K562 (cell line): Measurements from ENCODE around the gene C5orf24. TPM values are rescaled to one million over a fixed set of nuclear protein-coding genes. Genes with fewer than 3 reads are reported as not detected.

Source experiments
- ATAC-seq: fragments of 200-7000 bp; cut with Tn5 transposase; 3 replicates; pipeline ENCODE4 v1.9.1; 2020; ENCODE audit warnings: moderate library complexity
- BruUV-seq: library from RNA; stranded (reverse); fragments of 400-500 nt; replicated peaks from 2 replicates; lab custom pipeline; 2021; lab: Mats Ljungman, UMichigan
- CTCF ChIA-PET: fragments of 300-600 bp; formaldehyde crosslinking; extraction: SDS; loops from one replicate; lab custom pipeline; 2021; ENCODE audit warnings: low intra/inter-chr PET ratio; lab: Yijun Ruan, JAX
- POLR2A ChIA-PET: fragments of 300-600, 350-650 bp; sonication (Branson Sonifier 250); formaldehyde crosslinking; extraction: SDS; loops from one replicate; lab custom pipeline; 2021; ENCODE audit warnings: antibody characterized with exemption, inconsistent platforms; lab: Yijun Ruan, JAX
- DNase-seq, 4 experiments: peaks; one replicate each; pipeline versions ENCODE4 v3.0.0 to v3.0.0-alpha.2; 2011 to 2018; ENCODE audit warnings: low spot score in 3 of 4, mixed read lengths in 3 of 4; ENCODE audit errors: extremely low read depth in 1 of 4
- FAIRE-seq: peaks from 2 replicates; lab custom pipeline; 2011; peaks lifted over from hg19 to GRCh38; lab: Jason Lieb, UNC
- H2AFZ ChIP-seq: 2 replicates; pipeline ENCODE4 v1.6.0; 2011; ENCODE audit warnings: low read depth, low read length, control low read depth, inconsistent platforms
- H3K27ac ChIP-seq: fragments of 200-600 bp; 3 replicates; pipeline ENCODE4 v1.8.0; 2011; ENCODE audit warnings: low read depth, mild to moderate bottlenecking, control low read depth, inconsistent platforms, low read length, moderate library complexity, mixed read lengths; ENCODE audit errors: extremely low read depth
- H3K27me3 ChIP-seq, 2 experiments: fragments of 300-600 bp in 1 of 2; 2 replicates in 1 of 2; 3 replicates in 1 of 2; pipeline versions ENCODE4 v1.6.0 to v1.8.0; 2011; ENCODE audit warnings: inconsistent platforms in 2 of 2, low read length in 2 of 2, mild to moderate bottlenecking in 1 of 2, mixed read lengths in 1 of 2, moderate library complexity in 1 of 2; ENCODE audit not compliant: control insufficient read depth in 2 of 2, insufficient read depth in 2 of 2
- H3K36me3 ChIP-seq: fragments of 300-600 bp; 3 replicates; pipeline ENCODE4 v1.8.0; 2011; ENCODE audit warnings: mild to moderate bottlenecking, low read length, inconsistent platforms; ENCODE audit not compliant: control insufficient read depth, insufficient read depth
- H3K4me1 ChIP-seq, 2 experiments: fragments of 200-600 bp in 1 of 2; replicated peaks in 1 of 2; 2 replicates in 1 of 2; 3 replicates in 1 of 2; pipeline versions ENCODE4 v1.5.1 to v1.8.0; 2011; ENCODE audit warnings: inconsistent platforms in 2 of 2, low read length in 2 of 2, mild to moderate bottlenecking in 1 of 2, mixed read lengths in 1 of 2, moderate library complexity in 1 of 2; ENCODE audit not compliant: control insufficient read depth in 2 of 2, insufficient read depth in 2 of 2
- H3K4me2 ChIP-seq: 2 replicates; pipeline ENCODE4 v1.6.1; 2011; ENCODE audit warnings: low read length, control low read depth, inconsistent platforms, mixed read lengths; ENCODE audit not compliant: insufficient read depth
- H3K4me3 ChIP-seq: fragments of 200-600 bp; sonication (generic), shearing (Covaris generic); 2 replicates; pipeline ENCODE4 v1.5.1; 2016; ENCODE audit warnings: control low read depth, inconsistent platforms
- H3K79me2 ChIP-seq: fragments of 200-600 bp; 3 replicates; pipeline ENCODE4 v1.8.0; 2011; ENCODE audit warnings: low read length, inconsistent platforms; ENCODE audit not compliant: control insufficient read depth, insufficient read depth
- H3K9ac ChIP-seq, 2 experiments: 2 replicates each; pipeline versions ENCODE4 v1.6.0 to v1.6.1; 2011; ENCODE audit warnings: low read depth in 2 of 2, low read length in 2 of 2, control low read depth in 1 of 2, inconsistent platforms in 1 of 2, mild to moderate bottlenecking in 1 of 2, mixed read lengths in 1 of 2; ENCODE audit not compliant: insufficient read depth in 1 of 2
- H3K9me1 ChIP-seq: one replicate; pipeline ENCODE4 v1.6.0; 2011; ENCODE audit warnings: inconsistent platforms, mild to moderate bottlenecking, low read length, moderate library complexity; ENCODE audit not compliant: control insufficient read depth, insufficient read depth
- H3K9me3 ChIP-seq: replicated peaks from 2 replicates; pipeline ENCODE4 v1.5.1; 2011; ENCODE audit warnings: low read depth, low read length, inconsistent platforms; ENCODE audit not compliant: control insufficient read depth, insufficient read depth
- H4K20me1 ChIP-seq: replicated peaks from 2 replicates; pipeline ENCODE4 v1.6.1; 2011; ENCODE audit warnings: low read length, inconsistent platforms, mixed read lengths; ENCODE audit not compliant: control insufficient read depth, insufficient read depth
- CEBPB ChIP-seq: fragments of 450-650 bp; IDR thresholded peaks from 2 replicates; pipeline ENCODE4 v1.6.1; 2016; ENCODE audit warnings: missing genetic modification characterization, missing compliant biosample characterization
- CHD2 ChIP-seq: IDR thresholded peaks from 2 replicates; pipeline ENCODE4 v1.6.1; 2011; ENCODE audit warnings: low read depth, low read length
- GTF2F1 ChIP-seq: IDR thresholded peaks from 2 replicates; pipeline ENCODE4 v1.6.1; 2011; ENCODE audit warnings: low read depth, low read length, improper control_type of control experiment
- HDAC1 ChIP-seq, 2 experiments: fragments of 450-650 bp; IDR thresholded peaks; 2 replicates each; pipeline ENCODE4 v1.6.1; 2016 to 2017; ENCODE audit warnings: inconsistent platforms in 1 of 2, mild to moderate bottlenecking in 1 of 2, moderate library complexity in 1 of 2
- LEF1 ChIP-seq: fragments of 450-650 bp; IDR thresholded peaks from 2 replicates; pipeline ENCODE4 v1.6.1; 2016; ENCODE audit warnings: mild to moderate bottlenecking
- RAD21 ChIP-seq, 2 experiments: fragments of 250-450 bp in 1 of 2; fragments of 450-650 bp in 1 of 2; sonication (Bioruptor Pico) in 1 of 2; formaldehyde crosslinking in 1 of 2; IDR thresholded peaks in 1 of 2; conservative IDR thresholded peaks in 1 of 2; 2 replicates each; pipeline versions ENCODE4 v1.4.0 to v1.8.0; 2020 to 2022; ENCODE audit warnings: mild to moderate bottlenecking in 2 of 2, moderate library complexity in 1 of 2
- SREBF1 ChIP-seq: fragments of 150-350 bp; IDR thresholded peaks from 2 replicates; pipeline ENCODE4 v1.6.1; 2014; ENCODE audit warnings: antibody characterized with exemption, low read depth, low read length, borderline replicate concordance
- ZFP30 ChIP-seq: fragments of 250-450 bp; sonication (Bioruptor Pico); IDR thresholded peaks from 2 replicates; pipeline ENCODE4 v1.8.0; 2022; ENCODE audit warnings: moderate library complexity, mild to moderate bottlenecking, inconsistent platforms, borderline replicate concordance
- ZNF133 ChIP-seq: fragments of 250-450 bp; sonication (Bioruptor Pico); IDR thresholded peaks from 2 replicates; pipeline ENCODE4 v1.4.0; 2020; ENCODE audit warnings: mild to moderate bottlenecking
- WGBS: fragments of 100-300 bp; shearing (Covaris generic); methylation state at CpG from one replicate; pipeline ENCODE4 v1.1.6; 2016; ENCODE audit warnings: low coverage, mixed read lengths; ENCODE audit not compliant: insufficient coverage; ENCODE audit errors: missing lambda C conversion rate; 5-methylcytosine and 5-hydroxymethylcytosine counted together
- in situ Hi-C: fragments of 300-500 bp; cut with MboI; formaldehyde crosslinking; loops from 4 replicates; pipeline ENCODE4 v1.15.0; 2018; ENCODE audit warnings: inconsistent platforms, mixed read lengths
- intact Hi-C: fragments of 100-400 bp; cut with micrococcal nuclease; formaldehyde crosslinking; loops from 2 replicates; pipeline ENCODE4 v1.14.2; 2022
- polyA plus RNA-seq, 8 experiments: library from polyadenylated mRNA; depleted of rRNA in 4 of 8; stranded (reverse) in 5 of 8; unstranded in 3 of 8; fragments of >200 nt; fragmentation: Nextera tagmentation in 2 of 8; fragmentation: Illumina TruSeq in 1 of 8; extraction: Ambion mirVana in 2 of 8; extraction: Trizol in 1 of 8; gene quantifications; 2 replicates each; pipeline versions ENCODE4 v1.2.1 to v1.2.3, GENCODE V29; 2011 to 2014; ENCODE audit warnings: inconsistent platforms in 1 of 8, missing spikeins in 1 of 8
- total RNA-seq, 7 experiments: library from RNA; depleted of rRNA in 6 of 7; stranded (reverse); fragments of >200 nt in 6 of 7; fragmentation: Illumina TruSeq in 2 of 7; extraction: Trizol in 2 of 7; gene quantifications; 2 replicates each; pipeline versions ENCODE4 v1.2.1 to v1.2.3, GENCODE V29; 2011 to 2021; ENCODE audit warnings: low replicate concordance in 1 of 7
- TF ChIP-seq, protein P1 (sequence below), 3 experiments: IDR thresholded peaks in 2 of 3; conservative IDR thresholded peaks in 1 of 3; 2 replicates each; pipeline ENCODE4 v1.5.1; 2011 to 2012; ENCODE audit warnings: low read length in 3 of 3, mild to moderate bottlenecking in 3 of 3, control low read depth in 2 of 3, improper control_type of control experiment in 1 of 3, inconsistent platforms in 1 of 3, low read depth in 1 of 3, mixed read lengths in 1 of 3, moderate library complexity in 1 of 3; ENCODE audit not compliant: insufficient read depth in 2 of 3
- TF ChIP-seq, protein P2 (sequence below): fragments of 450-650 bp; IDR thresholded peaks from 2 replicates; pipeline ENCODE4 v1.6.1; 2017; ENCODE audit warnings: antibody characterized with exemption
- TF ChIP-seq, protein P3 (sequence below): sonication (generic); formaldehyde crosslinking; IDR thresholded peaks from 2 replicates; pipeline ENCODE4 v1.8.0; 2023; ENCODE audit warnings: missing genetic modification reagents, mild to moderate bottlenecking, borderline replicate concordance

Gene C5orf24
- total and polyA plus RNA-seq, 9 of the 15 experiments (the other 6 are each of a cell fraction or from before 2014, with no cell fraction given), result 8.9 to 38.6 (median 28.4) TPM

DNA sequence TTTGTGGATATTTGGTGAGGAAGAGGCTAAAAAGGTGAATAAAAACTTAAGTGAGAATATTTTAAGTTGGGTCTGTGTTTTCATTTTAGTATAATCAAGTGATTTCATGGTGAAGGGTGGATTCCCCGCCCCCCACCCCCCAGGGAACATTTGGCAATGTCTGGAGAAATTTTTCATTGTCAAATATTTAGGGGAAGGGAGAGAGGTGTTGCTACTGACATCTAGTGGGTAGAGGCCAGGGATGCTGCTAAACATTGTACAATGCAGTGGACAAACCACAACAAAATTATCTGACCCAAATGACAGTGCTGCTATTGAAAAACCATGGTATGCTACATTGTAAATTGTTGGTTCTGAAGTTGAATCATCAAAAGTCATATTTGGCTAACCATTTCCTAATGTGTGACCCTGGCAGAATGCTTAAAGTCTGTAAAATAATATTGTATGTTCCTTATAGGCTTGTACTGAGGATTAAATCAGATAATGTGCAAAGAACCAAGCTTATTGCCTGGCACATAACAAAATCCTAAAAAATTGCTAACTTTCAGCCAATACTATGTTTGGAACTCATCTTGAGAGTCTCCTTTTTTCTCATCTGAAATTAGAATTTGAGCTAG is 5.6 kb downstream of the C5orf24 start:
- Histone ChIP-seq H2AFZ (no peak overlapping the region), H4K20me1 (no peaks in the 10 kb centered on the region), H3K9me1 (no peaks in the 10 kb centered on the region), H3K4me3 (no peak overlapping the region), H3K9me3 (no peaks in the 10 kb centered on the region; the same call in 1 of the 2 replicates), H3K79me2 (peaks cover 63% of the 10 kb centered on the region), H3K27me3 (no peaks in the 10 kb centered on the region), H3K4me2 (no peak overlapping the region), H3K4me1 (peaks cover 11 to 29% of the 10 kb centered on the region in 2 experiments; a peak in 4 of 5 replicates), H3K9ac (no peak overlapping the region), H3K36me3 (peaks cover 72% of the 10 kb centered on the region), H3K27ac (peak overlapping the region; percentile 17; the same call in 1 of the 3 replicates)
- FAIRE-seq (peak; percentile 23), DNase-seq (peak; percentile 22 to 47 (median 26)), ATAC-seq (peak; percentile 62)
- ChIA-PET POLR2A (interaction anchor here (0.8 to 1.1 kb wide), 3 partner anchors 9 to 34 kb away, joined by 3 to 5 read pairs (median 5); no protein-coding TSS in a partner anchor), CTCF (interaction anchor here (0.6 kb wide), 1 partner anchor 548 kb away, joined by 3 read pairs; no protein-coding TSS in a partner anchor)
- 50% methylated on average over 1 of the region's 1 CpG for WGBS
- in situ Hi-C loops (no loop called here), intact Hi-C loops (no loop called here)
- BruUV-seq, result no TSS peak
- TF ChIP-seq CEBPB (tag) (peak; percentile 64), LEF1 (no peak), HDAC1 (IDR thresholded peaks at IDR 0.05) (no peak), ZNF133 (CRISPR knock-in tag) (no peak), GTF2F1 (no peak), RAD21 (CRISPR knock-in tag; conservative IDR thresholded peaks at IDR 0.05 in 1 of 2, IDR thresholded peaks at IDR 0.05 in 1 of 2) (peak in 1 of 2 experiments; percentile 45; a peak in 2 of 4 replicates), SREBF1 (no peak), ZFP30 (CRISPR knock-in tag) (no peak), CHD2 (no peak)
- TF ChIP-seq, protein P1, sequence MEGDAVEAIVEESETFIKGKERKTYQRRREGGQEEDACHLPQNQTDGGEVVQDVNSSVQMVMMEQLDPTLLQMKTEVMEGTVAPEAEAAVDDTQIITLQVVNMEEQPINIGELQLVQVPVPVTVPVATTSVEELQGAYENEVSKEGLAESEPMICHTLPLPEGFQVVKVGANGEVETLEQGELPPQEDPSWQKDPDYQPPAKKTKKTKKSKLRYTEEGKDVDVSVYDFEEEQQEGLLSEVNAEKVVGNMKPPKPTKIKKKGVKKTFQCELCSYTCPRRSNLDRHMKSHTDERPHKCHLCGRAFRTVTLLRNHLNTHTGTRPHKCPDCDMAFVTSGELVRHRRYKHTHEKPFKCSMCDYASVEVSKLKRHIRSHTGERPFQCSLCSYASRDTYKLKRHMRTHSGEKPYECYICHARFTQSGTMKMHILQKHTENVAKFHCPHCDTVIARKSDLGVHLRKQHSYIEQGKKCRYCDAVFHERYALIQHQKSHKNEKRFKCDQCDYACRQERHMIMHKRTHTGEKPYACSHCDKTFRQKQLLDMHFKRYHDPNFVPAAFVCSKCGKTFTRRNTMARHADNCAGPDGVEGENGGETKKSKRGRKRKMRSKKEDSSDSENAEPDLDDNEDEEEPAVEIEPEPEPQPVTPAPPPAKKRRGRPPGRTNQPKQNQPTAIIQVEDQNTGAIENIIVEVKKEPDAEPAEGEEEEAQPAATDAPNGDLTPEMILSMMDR (IDR thresholded peaks at IDR 0.05 in 2 of 3, conservative IDR thresholded peaks at IDR 0.05 in 1 of 3; ENCODE audit: insufficient read depth in 2 of 3, low read depth in 1 of 3, low read length in 3 of 3), result peak; percentile 54 to 63 (median 57); a peak in 5 of 6 replicates
- TF ChIP-seq, protein P2, sequence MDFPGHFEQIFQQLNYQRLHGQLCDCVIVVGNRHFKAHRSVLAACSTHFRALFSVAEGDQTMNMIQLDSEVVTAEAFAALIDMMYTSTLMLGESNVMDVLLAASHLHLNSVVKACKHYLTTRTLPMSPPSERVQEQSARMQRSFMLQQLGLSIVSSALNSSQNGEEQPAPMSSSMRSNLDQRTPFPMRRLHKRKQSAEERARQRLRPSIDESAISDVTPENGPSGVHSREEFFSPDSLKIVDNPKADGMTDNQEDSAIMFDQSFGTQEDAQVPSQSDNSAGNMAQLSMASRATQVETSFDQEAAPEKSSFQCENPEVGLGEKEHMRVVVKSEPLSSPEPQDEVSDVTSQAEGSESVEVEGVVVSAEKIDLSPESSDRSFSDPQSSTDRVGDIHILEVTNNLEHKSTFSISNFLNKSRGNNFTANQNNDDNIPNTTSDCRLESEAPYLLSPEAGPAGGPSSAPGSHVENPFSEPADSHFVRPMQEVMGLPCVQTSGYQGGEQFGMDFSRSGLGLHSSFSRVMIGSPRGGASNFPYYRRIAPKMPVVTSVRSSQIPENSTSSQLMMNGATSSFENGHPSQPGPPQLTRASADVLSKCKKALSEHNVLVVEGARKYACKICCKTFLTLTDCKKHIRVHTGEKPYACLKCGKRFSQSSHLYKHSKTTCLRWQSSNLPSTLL, result no peak
- TF ChIP-seq, protein P3, sequence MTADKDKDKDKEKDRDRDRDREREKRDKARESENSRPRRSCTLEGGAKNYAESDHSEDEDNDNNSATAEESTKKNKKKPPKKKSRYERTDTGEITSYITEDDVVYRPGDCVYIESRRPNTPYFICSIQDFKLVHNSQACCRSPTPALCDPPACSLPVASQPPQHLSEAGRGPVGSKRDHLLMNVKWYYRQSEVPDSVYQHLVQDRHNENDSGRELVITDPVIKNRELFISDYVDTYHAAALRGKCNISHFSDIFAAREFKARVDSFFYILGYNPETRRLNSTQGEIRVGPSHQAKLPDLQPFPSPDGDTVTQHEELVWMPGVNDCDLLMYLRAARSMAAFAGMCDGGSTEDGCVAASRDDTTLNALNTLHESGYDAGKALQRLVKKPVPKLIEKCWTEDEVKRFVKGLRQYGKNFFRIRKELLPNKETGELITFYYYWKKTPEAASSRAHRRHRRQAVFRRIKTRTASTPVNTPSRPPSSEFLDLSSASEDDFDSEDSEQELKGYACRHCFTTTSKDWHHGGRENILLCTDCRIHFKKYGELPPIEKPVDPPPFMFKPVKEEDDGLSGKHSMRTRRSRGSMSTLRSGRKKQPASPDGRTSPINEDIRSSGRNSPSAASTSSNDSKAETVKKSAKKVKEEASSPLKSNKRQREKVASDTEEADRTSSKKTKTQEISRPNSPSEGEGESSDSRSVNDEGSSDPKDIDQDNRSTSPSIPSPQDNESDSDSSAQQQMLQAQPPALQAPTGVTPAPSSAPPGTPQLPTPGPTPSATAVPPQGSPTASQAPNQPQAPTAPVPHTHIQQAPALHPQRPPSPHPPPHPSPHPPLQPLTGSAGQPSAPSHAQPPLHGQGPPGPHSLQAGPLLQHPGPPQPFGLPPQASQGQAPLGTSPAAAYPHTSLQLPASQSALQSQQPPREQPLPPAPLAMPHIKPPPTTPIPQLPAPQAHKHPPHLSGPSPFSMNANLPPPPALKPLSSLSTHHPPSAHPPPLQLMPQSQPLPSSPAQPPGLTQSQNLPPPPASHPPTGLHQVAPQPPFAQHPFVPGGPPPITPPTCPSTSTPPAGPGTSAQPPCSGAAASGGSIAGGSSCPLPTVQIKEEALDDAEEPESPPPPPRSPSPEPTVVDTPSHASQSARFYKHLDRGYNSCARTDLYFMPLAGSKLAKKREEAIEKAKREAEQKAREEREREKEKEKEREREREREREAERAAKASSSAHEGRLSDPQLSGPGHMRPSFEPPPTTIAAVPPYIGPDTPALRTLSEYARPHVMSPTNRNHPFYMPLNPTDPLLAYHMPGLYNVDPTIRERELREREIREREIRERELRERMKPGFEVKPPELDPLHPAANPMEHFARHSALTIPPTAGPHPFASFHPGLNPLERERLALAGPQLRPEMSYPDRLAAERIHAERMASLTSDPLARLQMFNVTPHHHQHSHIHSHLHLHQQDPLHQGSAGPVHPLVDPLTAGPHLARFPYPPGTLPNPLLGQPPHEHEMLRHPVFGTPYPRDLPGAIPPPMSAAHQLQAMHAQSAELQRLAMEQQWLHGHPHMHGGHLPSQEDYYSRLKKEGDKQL (CRISPR knock-in tag), result no peak
